ENCODE measurements around the gene CYP3A7. TPM values are rescaled to one million over a fixed set of nuclear protein-coding genes. Genes with fewer than 3 reads are reported as not detected.

The CYP3A7 gene
- total and polyA plus RNA-seq, 9 of the 15 experiments (the other 6 are each of a cell fraction or from before 2014, with no cell fraction given), result 0.20 TPM; not detected in 8

- TF ChIP-seq ZNF740 (CRISPR knock-in tag; IDR thresholded peaks at IDR 0.05) (no peak), ZNF740 (tag; IDR thresholded peaks at IDR 0.05) (no peak), ZBED1 (IDR thresholded peaks at IDR 0.05) (no peak; the same call in 1 of the 2 replicates), CBFA2T2 (conservative IDR thresholded peaks at IDR 0.05) (peak; percentile 99), ETV6 (IDR thresholded peaks at IDR 0.05; ENCODE audit: borderline replicate concordance in 1 of 2, low read depth in 2 of 2, low read length in 1 of 2) (no peak), ETV6 (CRISPR knock-in tag; IDR thresholded peaks at IDR 0.05; ENCODE audit: borderline replicate concordance) (no peak), GTF2B (IDR thresholded peaks at IDR 0.05; ENCODE audit: extremely low read depth, insufficient read length) (no peak), PKNOX1 (IDR thresholded peaks at IDR 0.05) (peak; percentile 48; the same call in 1 of the 2 replicates), CBFB (CRISPR knock-in tag; IDR thresholded peaks at IDR 0.05) (0 out of 2 replicates have a peak, but pooled peaks have one; percentile 62), KAT8 (IDR thresholded peaks at IDR 0.05; ENCODE audit: low read depth) (no peak), ATF6 (CRISPR knock-in tag; IDR thresholded peaks at IDR 0.05) (no peak), REST (IDR thresholded peaks at IDR 0.05; ENCODE audit: borderline replicate concordance) (peak; percentile 61), REST (CRISPR knock-in tag; IDR thresholded peaks at IDR 0.05; ENCODE audit: low read depth) (no peak)
Observed at GRCh38 chr7:99665312-99666012, 69.5 kb downstream of the CYP3A7 start (continued).
